NCI-H774 (cell line): ENCODE data around the gene POU4F1.

Source experiments
- DNase-seq: peaks from one replicate; lab custom pipeline; 2025; lab: John Stamatoyannopoulos, UW

POU4F1 gene

DNA sequence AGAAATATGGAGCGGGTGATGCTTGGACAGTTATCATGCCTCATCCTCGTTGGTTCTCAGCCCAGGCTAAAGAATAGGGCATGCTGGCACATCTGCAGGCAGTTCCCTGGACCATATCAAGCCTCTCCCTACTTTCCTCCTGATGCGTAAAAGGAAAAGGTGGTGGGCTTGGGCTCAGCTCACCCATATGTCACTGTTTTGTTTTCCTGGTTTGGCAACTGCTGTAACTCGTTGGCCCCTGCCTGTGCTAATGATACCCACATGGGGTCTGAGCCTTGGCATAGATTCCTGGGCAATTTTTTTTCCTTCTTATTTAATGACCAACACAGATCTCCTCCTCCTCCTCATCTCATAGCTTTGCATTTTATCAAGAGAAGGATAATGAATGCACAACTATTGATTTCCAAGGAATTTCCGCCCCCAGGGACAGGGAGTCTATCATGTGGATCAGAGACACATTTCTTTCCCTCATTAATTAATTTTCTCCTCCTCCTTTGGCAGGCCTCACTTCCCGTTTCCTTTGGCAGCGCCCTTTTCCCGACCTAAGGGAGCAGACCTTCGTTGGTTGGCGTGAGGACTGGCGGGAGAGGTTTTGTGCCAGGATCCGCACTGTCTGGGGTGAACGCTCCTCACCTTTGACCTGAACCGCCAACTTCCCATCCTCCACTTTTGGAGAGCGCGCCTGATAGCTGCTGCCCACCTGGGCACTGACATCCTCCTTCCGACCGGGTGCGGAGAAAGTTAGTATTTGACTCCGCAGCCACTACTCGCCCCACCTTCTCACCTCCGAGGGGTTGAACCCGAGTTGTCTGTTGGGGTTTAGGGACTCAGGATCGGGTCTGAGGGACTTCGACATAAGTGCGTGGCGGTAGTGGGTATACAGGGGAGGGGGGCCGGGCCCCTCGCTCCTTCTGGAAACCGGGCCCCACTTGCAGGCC is 3.4 kb upstream of the POU4F1 start:
- no peak for DNase-seq

DNA sequence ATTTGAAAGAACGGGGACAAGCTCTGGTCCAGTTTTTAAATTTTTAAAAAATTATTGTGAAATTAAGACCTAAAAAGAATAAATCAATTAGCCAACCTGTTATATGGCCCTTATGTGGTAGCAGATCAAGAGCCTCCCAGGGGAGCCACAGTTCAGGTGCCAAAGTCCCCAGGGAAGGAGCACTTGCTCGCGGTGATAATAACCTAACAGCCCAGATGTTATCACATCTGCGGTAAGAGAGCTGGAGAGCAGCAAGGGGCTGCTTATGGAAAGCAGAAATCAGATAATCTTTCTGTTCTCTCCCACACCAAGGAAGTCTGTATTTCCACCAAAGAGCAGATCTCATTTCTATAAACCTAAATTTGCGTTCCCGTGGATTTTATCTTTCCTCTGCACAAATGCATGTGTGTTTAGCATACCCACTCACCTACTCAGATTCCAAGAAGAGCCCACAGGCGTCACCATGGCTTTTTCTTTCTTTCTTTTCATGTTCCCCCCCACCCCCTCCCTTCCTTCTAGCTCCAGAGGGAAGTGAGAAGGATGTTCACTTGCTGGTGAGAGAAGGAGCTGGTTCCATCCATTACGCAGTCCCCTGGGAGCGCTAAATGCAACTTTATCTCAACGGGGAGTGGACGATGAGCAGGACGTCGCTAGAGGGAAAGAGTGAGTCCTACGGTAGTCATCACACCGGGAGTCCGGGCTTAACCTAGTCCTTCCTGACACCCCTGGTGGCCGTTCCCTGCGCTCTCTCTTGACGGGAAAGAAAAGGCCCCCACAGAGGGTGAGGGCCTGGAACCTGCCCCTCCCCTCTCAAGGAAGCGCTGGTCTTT is 1.6 kb upstream of the POU4F1 start:
- DNase-seq, result no peak

DNA sequence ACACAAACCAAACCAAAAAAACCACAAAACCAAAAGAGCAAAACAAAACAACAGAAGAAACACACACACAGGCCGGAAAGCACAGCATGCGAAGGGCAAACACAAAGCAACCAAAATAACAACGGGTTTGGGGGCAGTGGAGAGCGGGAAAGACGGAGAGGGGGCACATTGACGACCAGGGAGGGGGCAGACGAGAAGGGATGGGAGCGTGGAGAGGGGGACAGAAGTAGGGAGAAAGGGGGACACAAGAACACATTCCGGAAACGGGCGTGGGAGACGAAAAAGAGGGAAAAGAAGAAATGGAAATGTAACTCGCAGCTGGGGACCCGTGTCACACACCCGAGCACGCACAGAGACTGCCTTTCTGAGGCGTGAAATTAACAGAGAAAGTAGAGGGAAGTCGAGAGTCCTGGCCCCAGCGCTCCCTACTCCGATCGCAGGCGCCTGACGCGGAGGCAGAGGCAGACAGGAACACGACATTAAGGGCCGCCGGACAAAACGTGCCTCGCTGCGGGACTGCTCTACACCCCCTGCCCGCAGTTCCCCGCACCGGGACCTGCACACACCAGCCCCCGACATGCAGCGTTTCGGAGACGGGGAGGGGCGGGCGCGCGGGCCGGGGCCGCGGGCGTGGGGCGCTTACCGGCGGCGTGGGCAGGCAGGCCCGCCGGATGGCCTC is 652 bp downstream of the POU4F1 start:
- DNase-seq, result no peak

DNA sequence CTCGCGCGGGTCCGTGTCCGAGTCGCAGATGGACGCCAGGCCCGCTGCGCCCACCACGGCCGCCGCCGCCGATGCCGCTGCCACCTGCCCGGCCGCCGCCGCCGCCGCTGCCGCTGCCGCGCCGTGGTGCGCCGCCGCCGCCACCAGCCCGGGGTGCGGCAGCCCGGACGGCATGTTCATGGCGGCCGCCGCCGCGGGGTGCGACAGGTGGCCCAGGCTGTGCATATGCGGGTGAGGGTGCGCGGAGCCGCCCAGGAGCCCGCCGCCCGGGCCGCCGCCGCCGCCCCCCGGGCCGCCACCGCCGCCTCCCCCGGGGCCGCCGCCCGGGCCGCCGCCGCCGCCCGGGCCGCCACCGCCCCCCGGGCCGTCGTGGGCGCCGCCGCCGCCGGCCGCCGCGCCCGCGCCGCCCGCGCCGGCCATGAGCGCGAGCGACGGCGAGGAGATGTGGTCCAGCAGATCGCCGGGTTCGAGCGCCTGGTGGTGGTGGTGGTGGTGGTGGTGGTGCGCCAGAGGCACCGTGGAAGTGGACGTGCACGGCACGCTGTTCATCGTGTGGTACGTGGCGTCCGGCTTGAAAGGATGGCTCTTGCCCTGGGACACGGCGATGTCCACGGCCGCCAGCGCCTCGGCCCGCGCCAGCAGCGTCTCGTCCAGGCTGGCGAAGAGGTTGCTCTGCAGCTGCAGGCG is 1.3 kb downstream of the POU4F1 start:
- no peak for DNase-seq

DNA sequence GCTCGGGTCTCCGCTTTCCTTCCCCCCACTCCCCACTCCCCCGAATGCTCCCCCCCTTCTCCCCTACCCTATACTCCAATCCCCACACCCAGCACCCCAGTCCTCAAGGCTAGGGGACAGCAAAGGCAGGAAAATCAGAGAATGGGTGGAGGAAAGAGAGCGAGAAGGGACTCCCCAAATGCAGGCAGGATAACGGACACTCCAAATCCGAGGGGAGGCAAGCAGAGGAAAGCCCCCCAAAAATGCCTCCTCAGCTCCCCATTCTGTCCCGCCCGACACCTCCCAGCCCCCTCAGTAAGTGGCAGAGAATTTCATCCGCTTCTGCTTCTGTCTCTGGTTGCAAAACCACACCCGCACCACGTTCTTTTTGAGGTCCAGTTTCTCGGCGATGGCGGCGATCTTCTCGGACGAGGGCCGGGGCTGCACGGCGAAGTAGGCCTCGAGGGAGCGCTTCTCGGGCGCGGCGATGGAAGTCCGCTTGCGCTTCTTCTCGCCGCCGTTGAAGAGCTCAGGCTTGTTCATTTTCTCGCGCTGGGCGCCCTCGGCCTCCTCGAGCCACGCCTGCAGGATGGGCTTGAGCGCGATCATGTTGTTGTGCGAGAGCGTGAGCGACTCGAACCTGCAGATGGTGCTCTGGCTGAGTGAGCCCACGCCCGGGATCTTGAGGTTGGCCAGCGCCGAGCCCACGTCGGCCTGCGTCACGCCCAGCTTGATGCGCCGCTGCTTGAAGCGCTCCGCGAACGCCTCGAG is 2.1 kb downstream of the POU4F1 start:
- DNase-seq, result no peak

DNA sequence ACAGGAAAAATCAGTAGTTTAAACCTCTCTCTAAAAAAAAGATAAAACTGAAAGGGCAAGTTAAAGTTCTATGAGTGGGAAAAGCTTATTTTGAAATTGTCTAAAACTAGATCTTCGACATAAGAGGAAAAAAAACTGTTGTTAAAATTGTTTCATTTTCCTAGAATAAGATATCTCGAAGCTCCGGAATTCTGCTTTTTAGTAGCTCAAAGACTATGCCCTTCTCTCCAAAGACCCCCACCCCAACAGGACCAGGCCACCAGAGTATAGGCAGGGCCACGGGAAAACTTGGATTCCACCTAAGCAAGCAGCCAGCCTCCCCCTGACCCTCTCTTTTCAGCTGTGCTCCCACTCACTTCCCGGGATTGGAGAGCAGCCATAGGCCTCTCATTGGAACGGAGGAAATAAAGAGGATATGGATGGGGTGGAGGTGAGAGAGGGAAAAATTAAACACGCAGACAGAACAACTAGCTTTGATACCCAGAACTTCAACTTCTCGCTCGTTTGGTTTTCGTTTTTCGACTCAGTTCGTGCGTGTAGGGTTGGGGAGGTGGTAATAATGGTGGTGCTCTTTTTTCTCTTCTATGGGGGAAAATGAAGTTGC is 3.0 kb downstream of the POU4F1 start:
- DNase-seq, result no peak

DNA sequence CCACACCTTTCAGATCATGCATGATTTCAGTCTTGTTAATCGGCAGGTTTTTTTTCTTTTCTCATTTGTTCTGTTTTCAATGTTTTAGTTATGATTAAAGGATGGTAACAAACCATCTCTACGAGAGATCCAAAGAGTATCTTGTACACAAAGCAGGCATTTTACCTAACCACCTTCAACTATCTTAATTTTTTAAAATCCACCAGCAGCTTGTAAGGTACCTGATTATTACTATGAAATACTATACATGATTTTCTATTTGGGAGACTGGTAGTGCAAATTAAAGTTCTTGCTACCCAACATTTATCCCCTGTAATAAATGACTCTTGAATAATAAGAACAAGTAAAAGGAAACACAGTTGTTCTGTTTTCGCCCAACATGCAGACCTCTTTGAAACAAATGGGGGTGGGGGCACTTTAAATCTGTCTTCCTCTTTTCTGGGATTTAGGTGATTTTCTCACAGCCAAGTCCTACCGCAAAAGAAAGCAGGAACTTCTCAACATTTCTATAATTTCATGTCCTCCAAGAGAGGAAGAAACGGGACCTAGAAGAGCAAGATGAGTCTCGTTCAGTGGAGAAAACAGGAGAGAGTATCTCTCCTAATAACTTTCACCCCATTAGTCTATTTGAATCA is 3.6 kb downstream of the POU4F1 start:
- no peak for DNase-seq

DNA sequence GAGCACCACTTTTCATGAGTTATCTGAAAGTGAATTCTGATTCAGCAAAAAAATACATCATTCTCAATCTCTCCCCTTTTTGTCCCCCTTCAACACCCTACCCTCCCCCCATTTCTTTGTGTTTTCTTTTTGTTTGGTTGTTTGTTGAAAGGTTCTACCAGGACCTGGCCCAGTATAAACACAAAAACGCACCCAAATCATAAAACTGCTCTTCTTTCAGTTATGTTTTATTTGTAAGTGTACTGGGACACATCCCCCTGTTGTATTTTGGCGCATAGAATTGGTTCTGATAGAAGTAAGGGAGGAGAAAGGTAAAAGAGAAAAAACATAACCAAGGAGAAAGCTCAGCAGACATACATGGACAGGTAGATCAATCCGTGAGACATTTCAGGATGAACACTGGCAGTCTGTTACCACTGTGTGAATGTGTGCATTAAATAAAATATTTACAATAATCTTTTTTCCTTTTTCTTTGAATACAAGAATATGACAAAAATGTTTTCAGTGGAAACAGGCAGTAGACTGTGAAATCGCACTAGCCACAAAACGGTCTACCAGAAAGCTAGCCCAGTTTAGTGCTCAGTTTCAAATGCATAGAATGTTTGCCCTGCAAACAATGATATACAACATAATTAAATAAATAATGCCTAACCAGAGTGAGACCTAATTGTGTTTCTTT is 4.2 kb downstream of the POU4F1 start:
- DNase-seq, result no peak

DNA sequence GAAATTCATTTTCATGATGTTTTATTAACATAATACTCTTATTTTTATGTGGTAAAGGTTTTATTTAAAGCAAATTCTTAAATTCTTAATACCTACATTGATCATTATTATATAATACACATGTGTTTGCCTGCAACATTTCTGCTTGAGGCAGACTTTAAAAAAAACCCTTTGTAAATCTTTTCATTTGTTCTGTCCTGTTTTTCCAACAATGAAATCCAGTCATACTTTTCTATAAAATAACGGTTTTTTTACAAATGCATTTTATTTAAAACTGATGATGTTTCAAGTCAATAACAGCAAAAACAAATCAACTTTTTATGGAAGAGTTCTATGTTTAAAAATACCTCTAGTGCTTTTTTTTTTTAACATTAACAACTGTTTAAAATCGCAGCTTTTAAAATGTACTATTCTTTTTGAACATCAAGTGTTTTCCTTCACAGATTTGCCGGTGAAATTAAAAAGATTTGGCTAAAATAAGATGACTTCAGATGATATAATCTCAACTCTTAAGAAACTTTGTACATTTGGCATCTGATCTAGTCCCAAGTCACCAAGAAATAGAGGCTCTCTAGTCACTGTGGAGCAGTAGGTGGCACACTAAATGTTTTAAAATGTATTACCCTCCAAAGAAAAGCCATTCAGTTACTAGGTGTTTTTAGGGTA is 5.1 kb downstream of the POU4F1 start:
- DNase-seq, result no peak

DNA sequence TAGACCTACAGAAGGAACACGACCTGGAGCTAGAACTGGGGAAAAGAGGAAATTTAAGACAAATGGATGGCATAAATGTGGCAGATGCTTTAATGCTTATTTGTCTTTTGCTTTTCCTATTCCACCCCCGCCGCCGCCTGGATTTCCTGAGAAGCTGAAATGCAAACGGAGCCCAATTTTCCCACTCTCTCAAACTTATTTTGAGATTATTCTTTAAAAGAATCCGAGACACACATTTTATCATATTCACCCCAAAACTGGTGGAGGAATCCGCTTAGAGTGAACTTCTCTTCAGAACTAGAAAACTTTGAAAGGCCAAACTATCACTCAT is 5.8 kb downstream of the POU4F1 start:
- DNase-seq, result no peak

DNA sequence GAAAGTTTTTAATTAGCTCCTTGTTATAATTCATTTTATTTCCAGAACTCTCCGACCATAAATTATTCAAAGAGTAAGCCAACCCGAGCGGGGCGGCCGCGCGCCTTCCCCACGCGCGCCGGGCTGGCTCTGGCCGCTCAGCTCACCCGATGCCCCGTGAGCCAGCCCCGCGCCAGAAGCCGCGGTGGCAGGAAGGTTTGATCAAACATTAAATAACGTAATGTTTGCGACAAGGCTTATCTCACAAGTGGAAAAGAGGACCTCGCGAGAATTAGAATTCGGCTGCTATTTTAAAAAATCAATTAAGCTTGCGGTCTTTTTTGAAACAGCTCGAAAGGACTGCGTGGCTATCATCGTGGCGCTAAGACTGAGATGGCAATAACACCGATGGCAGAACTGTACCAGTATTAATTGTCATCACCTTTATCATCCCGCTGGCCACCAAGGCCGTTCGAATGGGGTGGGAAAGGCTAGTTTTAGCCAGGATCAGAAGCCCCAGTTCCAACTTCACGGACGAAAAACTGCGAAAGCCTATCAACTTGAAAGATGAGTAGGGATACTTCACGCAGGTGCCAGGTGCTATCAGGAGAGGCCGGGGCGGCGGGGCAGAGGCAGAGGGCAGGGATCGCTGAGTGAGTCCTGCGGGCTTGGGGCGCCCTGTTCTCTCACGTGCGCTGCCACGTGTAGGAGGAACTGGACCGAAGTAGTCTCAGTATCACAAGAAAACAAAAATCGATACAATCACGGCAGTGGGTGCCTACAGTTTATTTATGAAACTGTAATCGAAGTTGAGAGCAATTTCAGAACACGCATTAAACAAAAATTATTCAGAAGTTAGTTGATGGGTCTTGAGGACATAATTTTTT is 6.4 kb downstream of the POU4F1 start:
- DNase-seq, result no peak

DNA sequence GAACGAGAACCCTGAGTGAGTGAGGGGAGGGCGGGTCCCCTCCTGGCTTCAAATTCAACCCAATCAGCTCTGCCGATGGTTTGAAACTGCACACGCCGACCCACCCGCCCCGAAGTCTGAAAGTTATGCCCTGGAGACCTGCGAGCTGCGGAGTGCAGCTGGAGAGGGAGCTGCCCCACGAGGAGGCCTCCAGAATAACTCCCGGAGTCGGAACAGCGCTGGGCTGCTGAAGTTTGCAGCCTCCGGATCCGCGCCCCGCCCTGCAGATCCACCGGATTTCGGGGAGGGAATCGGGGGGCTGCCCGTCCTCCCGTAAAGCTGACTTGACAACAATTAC is 7.0 kb downstream of the POU4F1 start:
- no peak for DNase-seq

DNA sequence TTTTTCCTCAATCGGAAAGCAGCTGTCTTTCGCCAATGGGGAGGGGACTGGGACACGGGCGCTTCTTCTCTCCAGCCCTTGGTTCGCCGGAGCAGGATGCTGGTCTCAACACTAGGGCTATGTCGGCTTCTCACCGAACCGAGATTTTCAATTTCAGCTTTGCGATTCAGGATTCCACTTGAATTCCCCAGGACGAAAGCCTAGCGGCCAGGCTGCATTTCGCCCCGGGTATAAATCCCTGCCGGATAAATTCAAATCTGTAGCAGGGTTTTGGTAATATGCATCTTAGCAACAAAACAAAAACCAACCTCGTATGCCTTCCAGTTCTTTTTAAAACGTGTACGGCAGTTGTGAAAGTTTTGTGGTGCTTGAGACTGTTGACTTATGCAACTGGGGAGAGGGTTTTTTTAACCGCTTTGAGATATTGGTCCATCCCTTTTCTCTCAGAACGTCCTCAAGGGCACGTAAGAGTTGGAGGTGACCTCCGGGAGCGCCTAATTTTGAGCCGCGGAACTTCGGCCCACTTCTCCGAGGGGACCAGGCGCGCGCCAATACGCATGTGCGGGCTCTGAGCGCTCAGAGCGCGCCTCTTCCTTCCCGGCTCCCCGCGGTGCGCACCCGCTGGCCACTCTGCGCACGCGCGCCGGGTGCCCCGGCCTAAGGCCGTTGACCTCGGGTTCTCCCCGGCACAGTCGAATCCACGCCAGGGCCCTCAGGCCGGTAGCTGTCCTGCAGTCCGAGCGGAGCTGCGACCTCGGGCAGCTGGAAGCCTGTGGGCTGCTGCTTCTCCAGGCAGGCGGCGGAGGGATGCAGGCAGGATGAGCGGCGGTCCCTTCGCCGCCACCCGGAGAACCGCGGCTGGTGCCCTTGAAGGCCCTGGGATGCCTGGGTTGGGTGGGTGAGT is 7.6 kb downstream of the POU4F1 start:
- DNase-seq, result no peak

DNA sequence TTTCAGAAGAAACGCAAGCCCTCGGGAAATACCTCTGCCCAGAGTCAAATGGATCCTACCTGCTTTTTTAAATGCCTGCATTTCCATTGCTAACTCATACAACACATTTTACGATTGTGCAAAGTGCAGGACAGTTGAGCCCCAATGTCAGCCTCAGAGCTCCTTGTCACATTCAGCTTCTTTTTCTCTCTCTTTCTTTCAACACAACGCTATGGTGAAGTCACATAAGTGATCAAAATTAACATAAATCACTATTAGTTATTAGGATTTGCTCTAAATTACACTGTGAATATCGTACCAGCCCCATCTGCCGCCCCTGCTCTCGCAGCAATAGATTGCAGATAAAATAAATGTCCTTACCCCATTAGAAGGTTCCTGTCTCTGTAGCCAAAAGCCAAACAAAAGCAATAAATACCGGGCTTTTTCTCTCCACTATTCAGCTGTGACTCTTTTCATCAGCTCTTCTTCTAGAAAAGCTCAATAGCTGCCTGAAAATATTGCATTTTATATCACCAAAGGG is 8.8 kb downstream of the POU4F1 start:
- no peak for DNase-seq

DNA sequence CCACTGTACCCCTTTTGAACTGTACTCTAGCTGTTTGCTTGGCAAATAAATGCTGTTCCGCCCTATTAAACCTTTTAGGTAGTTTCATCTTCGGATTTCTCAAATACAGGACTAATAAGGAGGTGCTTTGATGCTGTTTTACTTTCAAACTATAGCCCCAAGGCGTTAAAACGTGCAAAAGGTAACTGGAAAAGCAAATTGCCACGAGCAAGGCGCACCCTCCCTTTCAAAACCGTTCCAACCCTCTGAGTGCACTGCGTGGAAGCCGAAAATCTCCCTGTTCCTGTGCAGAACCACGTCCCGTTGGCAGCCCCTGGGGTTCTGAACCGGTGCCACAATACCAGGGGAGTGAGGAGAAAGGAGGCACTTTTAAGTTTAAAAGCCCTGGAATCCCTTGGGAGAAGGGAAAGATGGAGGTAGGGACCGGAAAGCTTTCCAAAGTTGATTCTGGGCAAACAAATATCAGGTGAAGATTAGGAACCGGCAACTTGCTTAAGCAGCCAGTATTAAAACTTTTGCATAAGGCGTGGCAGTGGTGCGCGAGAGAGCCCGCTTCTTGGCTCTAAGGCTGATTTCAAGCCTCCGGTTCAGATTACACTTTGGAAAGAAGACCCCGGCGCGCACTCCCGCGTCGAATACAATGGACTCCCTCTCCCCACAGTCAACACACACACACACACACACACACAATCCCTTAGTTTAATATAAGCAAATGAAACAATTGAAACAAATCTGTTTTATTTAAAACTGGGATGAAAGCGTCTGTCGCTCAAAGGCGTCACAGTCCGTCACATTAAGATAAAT is 9.5 kb downstream of the POU4F1 start:
- DNase-seq, result no peak

DNA sequence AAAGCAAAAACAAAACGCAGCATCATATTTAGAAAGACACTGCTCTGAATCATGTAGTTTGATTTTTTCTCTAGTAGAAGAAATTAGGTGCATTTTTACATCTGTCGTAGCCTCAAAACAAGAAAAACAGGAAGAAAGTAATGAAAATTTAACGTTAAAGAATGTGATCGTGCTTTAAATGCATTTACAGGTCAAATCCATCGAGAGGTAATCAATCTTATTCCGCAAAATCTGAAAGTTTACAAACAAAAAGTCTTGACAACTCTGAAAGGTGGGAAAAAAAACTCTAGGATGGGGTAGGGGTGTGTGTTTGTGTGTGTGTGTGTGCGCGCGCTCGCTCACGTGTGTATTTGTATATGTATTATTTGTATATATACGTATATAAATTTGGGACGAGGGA is 10.2 kb downstream of the POU4F1 start:
- no peak for DNase-seq
